HG03558 (cell line): ENCODE data around the gene TBC1D14.
A peak's percentile ranks its signal among the peaks of the same experiment; 100 is the strongest.

ENCODE experiments used
- ATAC-seq: cut with Tn5 transposase; IDR thresholded peaks from one replicate; pipeline ENCODE4 v1.9.1; 2021; ENCODE audit warnings: moderate number of reproducible peaks; ENCODE audit not compliant: unreplicated experiment; ENCODE audit errors: extremely low read depth

The TBC1D14 gene

GRCh38 chr4:7050481-7051143, 141.0 kb downstream of the TBC1D14 start:
- no peak for ATAC-seq

GRCh38 chr4:7051144-7051495, 141.5 kb downstream of the TBC1D14 start:
- ATAC-seq, result no peak

- ATAC-seq, result no peak
These were observed 142.3 kb downstream of the TBC1D14 start for GRCh38 chr4:7051905-7052304.

GRCh38 chr4:7052313-7052712, 142.7 kb downstream of the TBC1D14 start:
- no peak for ATAC-seq

- no peak for ATAC-seq
These were observed 143.5 kb downstream of the TBC1D14 start for GRCh38 chr4:7052923-7053715.

GRCh38 chr4:7054106-7054880, 144.7 kb downstream of the TBC1D14 start:
- ATAC-seq, result no peak

GRCh38 chr4:7055111-7055989, 145.7 kb downstream of the TBC1D14 start:
- ATAC-seq, result no peak

GRCh38 chr4:7055990-7056325, 146.3 kb downstream of the TBC1D14 start:
- no peak for ATAC-seq

GRCh38 chr4:7058792-7059191, 149.2 kb downstream of the TBC1D14 start:
- ATAC-seq, result no peak

GRCh38 chr4:7059662-7060061, 150.0 kb downstream of the TBC1D14 start:
- ATAC-seq, result no peak

- no peak for ATAC-seq
These were observed 150.9 kb downstream of the TBC1D14 start for GRCh38 chr4:7060346-7061150.

- no peak for ATAC-seq
These were observed 152.2 kb downstream of the TBC1D14 start for GRCh38 chr4:7061815-7062214.

GRCh38 chr4:7062816-7063215, 153.2 kb downstream of the TBC1D14 start:
- ATAC-seq, result no peak

GRCh38 chr4:7063362-7063761, 153.7 kb downstream of the TBC1D14 start:
- ATAC-seq, result no peak

- ATAC-seq, result no peak
These were observed 156.4 kb downstream of the TBC1D14 start for GRCh38 chr4:7066006-7066405.

- no peak for ATAC-seq
These were observed 156.9 kb downstream of the TBC1D14 start for GRCh38 chr4:7066493-7066892.

- no peak for ATAC-seq
These were observed 157.5 kb downstream of the TBC1D14 start for GRCh38 chr4:7067126-7067451.

GRCh38 chr4:7067452-7068278, 158.0 kb downstream of the TBC1D14 start, which contains the start of gene GRPEL1:
TSS of gene GRPEL1 (minus strand) at chr4:7068064. CDS start at chr4:7068032, 32 bp downstream.
- ATAC-seq, result peak; percentile 91
